ENCODE data around the gene ROS1.
"Not testable (repeated sequence)": the region's sequence is repeated elsewhere in the genome, so short reads cannot be mapped to it uniquely, and the experiment has no call there.

The ROS1 gene

GRCh38 chr6:117425431-117426153, at the start of gene ROS1:
TSS of gene ROS1 (minus strand) at chr6:117425942. CDS start at chr6:117425656, 286 bp downstream.
- peaks cover 5% of the 10 kb centered on the region for H3K27me3 ChIP-seq (ENCODE audit: low read depth)
- in situ Hi-C loops (cut with MboI; ENCODE audit: low sequenced_read_pairs), result no loop called here
- no peaks in the 10 kb centered on the region for H3K9me3 ChIP-seq
- peaks cover 10% of the 10 kb centered on the region for H3K4me1 ChIP-seq
- no peak within 1 kb of the TSS for H3K4me3 ChIP-seq
- no peak for DNase-seq (ENCODE audit: low spot score in 2 of 2)
- no peaks in the 10 kb centered on the region for H3K36me3 ChIP-seq (replicated peaks)

- Histone ChIP-seq H3K4me1 (0 out of 2 replicates have a peak, but pooled peaks cover 4% of the 10 kb centered on the region), H3K4me3 (no peak overlapping the region), H3K9me3 (no peaks in the 10 kb centered on the region), H3K27me3 (ENCODE audit: low read depth) (peaks cover 4% of the 10 kb centered on the region; the same call in 1 of the 2 replicates), H3K36me3 (replicated peaks) (no peaks in the 10 kb centered on the region)
- DNase-seq (ENCODE audit: low spot score in 2 of 2), result no peak
- in situ Hi-C loops (cut with MboI; ENCODE audit: low sequenced_read_pairs), result no loop called here
These were observed 47.7 kb upstream of the ROS1 start for GRCh38 chr6:117473401-117473800.

GRCh38 chr6:117472667-117473066, 46.9 kb upstream of the ROS1 start:
- no peak for DNase-seq (ENCODE audit: low spot score in 2 of 2)
- H3K4me1 ChIP-seq, result 0 out of 2 replicates have a peak, but pooled peaks cover 4% of the 10 kb centered on the region
- peaks cover 4% of the 10 kb centered on the region; the same call in 1 of the 2 replicates for H3K27me3 ChIP-seq (ENCODE audit: low read depth)
- no peaks in the 10 kb centered on the region for H3K36me3 ChIP-seq (replicated peaks)
- H3K9me3 ChIP-seq, result no peaks in the 10 kb centered on the region
- in situ Hi-C loops (cut with MboI; ENCODE audit: low sequenced_read_pairs), result no loop called here
- no peak overlapping the region for H3K4me3 ChIP-seq

- Histone ChIP-seq H3K27me3 (ENCODE audit: low read depth) (peaks cover 4% of the 10 kb centered on the region; the same call in 1 of the 2 replicates), H3K4me3 (no peak overlapping the region), H3K36me3 (replicated peaks) (no peaks in the 10 kb centered on the region), H3K9me3 (no peaks in the 10 kb centered on the region), H3K4me1 (no peaks in the 10 kb centered on the region)
- in situ Hi-C loops (cut with MboI; ENCODE audit: low sequenced_read_pairs), result no loop called here
- DNase-seq (ENCODE audit: low spot score in 2 of 2), result no peak
These were observed 44.0 kb upstream of the ROS1 start for GRCh38 chr6:117469791-117470190.

DNA sequence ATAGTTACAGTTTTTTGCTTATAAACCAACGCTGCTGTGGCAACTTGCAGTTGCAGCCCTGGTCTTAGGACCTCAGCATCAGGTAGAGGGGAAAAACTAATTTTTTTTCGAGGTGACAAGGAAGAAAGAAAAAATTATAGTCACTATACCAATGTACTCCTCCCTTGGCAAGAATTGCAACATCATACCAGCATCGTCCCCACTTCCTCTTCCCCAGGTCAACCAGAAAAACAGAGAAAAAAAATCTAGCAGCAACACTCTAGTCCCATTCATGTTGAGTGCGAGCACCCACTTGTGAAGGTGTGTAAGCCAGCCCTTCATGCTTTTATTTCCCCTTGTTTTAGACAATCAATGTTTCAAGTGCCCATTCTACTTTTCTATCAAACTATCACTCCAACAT, 43.6 kb upstream of the ROS1 start:
- no peaks in the 10 kb centered on the region for H3K36me3 ChIP-seq (replicated peaks)
- H3K4me3 ChIP-seq, result no peak overlapping the region
- no peaks in the 10 kb centered on the region for H3K9me3 ChIP-seq
- no peaks in the 10 kb centered on the region for H3K4me1 ChIP-seq
- H3K27me3 ChIP-seq (ENCODE audit: low read depth), result peaks cover 4% of the 10 kb centered on the region; the same call in 1 of the 2 replicates
- in situ Hi-C loops (cut with MboI; ENCODE audit: low sequenced_read_pairs), result no loop called here
- no peak for DNase-seq (ENCODE audit: low spot score in 2 of 2)

DNA sequence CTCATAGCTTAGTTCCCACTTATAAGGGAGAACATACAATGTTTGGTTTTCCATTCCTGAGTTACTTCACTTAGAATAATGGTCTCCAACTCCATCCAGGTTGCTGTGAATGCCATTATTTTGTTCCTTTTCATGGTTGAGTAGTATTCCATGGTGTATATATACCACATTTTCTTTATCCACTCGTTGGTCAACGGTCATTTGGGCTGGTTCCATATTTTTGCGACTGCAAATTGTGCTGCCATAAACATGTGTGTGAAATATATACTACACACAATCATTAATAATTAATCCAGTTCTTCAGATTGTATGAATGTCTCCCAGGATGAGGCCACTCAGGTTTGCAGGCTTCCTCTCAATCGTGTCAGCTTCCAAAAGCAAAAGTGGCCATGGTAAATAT, 42.8 kb upstream of the ROS1 start:
- H3K9me3 ChIP-seq; H3K36me3 ChIP-seq (replicated peaks); DNase-seq (ENCODE audit: low spot score in 2 of 2); H3K4me1 ChIP-seq; in situ Hi-C loops (cut with MboI; ENCODE audit: low sequenced_read_pairs); H3K27me3 ChIP-seq (ENCODE audit: low read depth); H3K4me3 ChIP-seq: not testable (repeated sequence)

DNA sequence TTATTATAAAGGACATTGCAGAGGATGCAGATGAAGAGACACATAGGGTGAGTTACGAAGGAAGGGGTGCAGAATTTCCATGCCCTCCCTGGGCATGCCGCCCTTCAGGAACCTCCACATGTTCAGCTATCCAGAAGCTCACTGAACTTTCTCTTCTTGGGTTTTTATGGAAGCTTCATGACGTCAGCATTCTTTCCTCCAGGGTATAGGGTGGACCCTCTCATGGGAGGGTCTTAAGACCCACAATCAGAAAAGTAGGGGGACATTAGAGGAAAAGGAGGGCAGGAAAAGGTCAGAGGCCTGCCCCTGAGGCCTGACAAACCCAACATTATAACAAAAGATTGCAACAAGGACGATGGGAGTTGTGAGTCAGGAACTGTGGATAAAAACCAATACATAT, 42.1 kb upstream of the ROS1 start:
- H3K4me1 ChIP-seq, result no peaks in the 10 kb centered on the region
- no peak overlapping the region for H3K4me3 ChIP-seq
- in situ Hi-C loops (cut with MboI; ENCODE audit: low sequenced_read_pairs), result no loop called here

DNA sequence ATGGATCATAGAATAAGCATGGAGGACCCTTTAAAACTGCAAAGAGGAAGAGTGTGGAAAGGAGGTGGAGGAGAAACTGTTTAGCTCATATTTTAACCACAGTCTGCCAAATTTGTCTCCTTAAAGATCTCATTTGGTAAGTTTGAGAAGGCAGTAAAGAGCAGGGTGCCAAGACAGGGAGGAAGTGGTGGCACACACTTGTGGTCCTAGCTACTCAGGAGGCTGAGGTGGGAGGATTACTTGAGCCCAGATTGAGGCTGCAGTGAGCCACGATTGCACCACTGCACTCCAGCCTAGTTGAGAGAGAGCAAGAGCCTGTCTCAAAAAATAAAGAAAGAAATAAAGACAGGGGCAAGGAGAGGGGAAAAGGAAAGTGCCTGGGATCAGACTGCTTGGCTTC, 39.9 kb upstream of the ROS1 start:
- DNase-seq (ENCODE audit: low spot score in 2 of 2), result no peak
- Histone ChIP-seq H3K27me3 (ENCODE audit: low read depth) (peaks cover 4% of the 10 kb centered on the region; the same call in 1 of the 2 replicates), H3K4me1 (no peaks in the 10 kb centered on the region), H3K36me3 (replicated peaks) (no peaks in the 10 kb centered on the region), H3K9me3 (no peaks in the 10 kb centered on the region), H3K4me3 (no peak overlapping the region)
- in situ Hi-C loops (cut with MboI; ENCODE audit: low sequenced_read_pairs), result no loop called here

More for the DNA sequence above, 42.1 kb upstream of the ROS1 start:
- Histone ChIP-seq H3K27me3 (ENCODE audit: low read depth) (peaks cover 4% of the 10 kb centered on the region; the same call in 1 of the 2 replicates), H3K9me3 (no peaks in the 10 kb centered on the region), H3K36me3 (replicated peaks) (no peaks in the 10 kb centered on the region)
- no peak for DNase-seq (ENCODE audit: low spot score in 2 of 2)

- no peaks in the 10 kb centered on the region for H3K4me1 ChIP-seq
- H3K27me3 ChIP-seq (ENCODE audit: low read depth), result peaks cover 4% of the 10 kb centered on the region; the same call in 1 of the 2 replicates
- in situ Hi-C loops (cut with MboI; ENCODE audit: low sequenced_read_pairs), result no loop called here
- no peak overlapping the region for H3K4me3 ChIP-seq
- no peaks in the 10 kb centered on the region for H3K9me3 ChIP-seq
- no peaks in the 10 kb centered on the region for H3K36me3 ChIP-seq (replicated peaks)
- no peak for DNase-seq (ENCODE audit: low spot score in 2 of 2)
These were observed 39.0 kb upstream of the ROS1 start for GRCh38 chr6:117464700-117465099.

- DNase-seq (ENCODE audit: low spot score in 2 of 2), result no peak
- H3K4me1 ChIP-seq, result no peaks in the 10 kb centered on the region
- no peaks in the 10 kb centered on the region for H3K36me3 ChIP-seq (replicated peaks)
- H3K9me3 ChIP-seq, result no peaks in the 10 kb centered on the region
- peaks cover 4% of the 10 kb centered on the region; the same call in 1 of the 2 replicates for H3K27me3 ChIP-seq (ENCODE audit: low read depth)
- in situ Hi-C loops (cut with MboI; ENCODE audit: low sequenced_read_pairs), result no loop called here
- H3K4me3 ChIP-seq, result no peak overlapping the region
These were observed 38.3 kb upstream of the ROS1 start for GRCh38 chr6:117463762-117464665.

- Histone ChIP-seq H3K9me3 (no peaks in the 10 kb centered on the region), H3K4me1 (no peaks in the 10 kb centered on the region; the same call in 1 of the 2 replicates), H3K27me3 (ENCODE audit: low read depth) (no peaks in the 10 kb centered on the region), H3K4me3 (no peak overlapping the region), H3K36me3 (replicated peaks) (no peaks in the 10 kb centered on the region)
- in situ Hi-C loops (cut with MboI; ENCODE audit: low sequenced_read_pairs), result no loop called here
- no peak for DNase-seq (ENCODE audit: low spot score in 2 of 2)
These were observed 33.6 kb upstream of the ROS1 start for GRCh38 chr6:117459204-117459944.

GRCh38 chr6:117456998-117457397, 31.3 kb upstream of the ROS1 start:
- in situ Hi-C loops (cut with MboI; ENCODE audit: low sequenced_read_pairs), result no loop called here
- H3K9me3 ChIP-seq, result no peaks in the 10 kb centered on the region
- H3K36me3 ChIP-seq (replicated peaks), result no peaks in the 10 kb centered on the region
- DNase-seq (ENCODE audit: low spot score in 2 of 2), result no peak
- no peaks in the 10 kb centered on the region; the same call in 1 of the 2 replicates for H3K4me1 ChIP-seq
- no peaks in the 10 kb centered on the region for H3K27me3 ChIP-seq (ENCODE audit: low read depth)
- no peak overlapping the region for H3K4me3 ChIP-seq

- no peaks in the 10 kb centered on the region for H3K27me3 ChIP-seq (ENCODE audit: low read depth)
- H3K36me3 ChIP-seq (replicated peaks), result no peaks in the 10 kb centered on the region
- H3K4me3 ChIP-seq, result no peak overlapping the region
- no peaks in the 10 kb centered on the region for H3K9me3 ChIP-seq
- in situ Hi-C loops (cut with MboI; ENCODE audit: low sequenced_read_pairs), result no loop called here
- no peak for DNase-seq (ENCODE audit: low spot score in 2 of 2)
- H3K4me1 ChIP-seq, result no peaks in the 10 kb centered on the region; the same call in 1 of the 2 replicates
These were observed 30.5 kb upstream of the ROS1 start for GRCh38 chr6:117456250-117456649.

All from HAP-1 (cell line).